Colonic mucosa (tissue), 4 donors: Measurements from ENCODE around the gene MRPS10. TPM values are rescaled to one million over a fixed set of nuclear protein-coding genes. Genes with fewer than 3 reads are reported as not detected.

Experiments
- DNase-seq: peaks from one replicate; pipeline ENCODE4 v3.0.0-alpha.2; 2020
- H3K27ac ChIP-seq: fragments of 200-600 bp; one replicate; pipeline ENCODE4 v1.8.0; 2021
- H3K27me3 ChIP-seq: fragments of 200-600 bp; one replicate; pipeline ENCODE4 v1.8.0; 2021
- H3K36me3 ChIP-seq: fragments of 200-600 bp; one replicate; pipeline ENCODE4 v1.8.0; 2021
- H3K4me1 ChIP-seq: fragments of 200-600 bp; one replicate; pipeline ENCODE4 v1.8.0; 2021; ENCODE audit warnings: mild to moderate bottlenecking
- H3K4me3 ChIP-seq: fragments of 200-600 bp; one replicate; pipeline ENCODE4 v1.8.0; 2021
- H3K9ac ChIP-seq, 2 donors: one replicate each; pipeline ENCODE4 v1.7.0; 2013; ENCODE audit warnings: control low read depth in 2 of 2, low read depth in 2 of 2, low read length in 2 of 2
- H3K9me3 ChIP-seq: fragments of 200-600 bp; one replicate; pipeline ENCODE4 v1.8.0; 2021
- intact Hi-C: fragments of 100-400 bp; cut with DNase I; formaldehyde crosslinking; loops from one replicate; pipeline ENCODE4 v1.14.1; 2022
- total RNA-seq, 2 donors: library from RNA; stranded (reverse); fragmentation: NEBNext Ultra II Directional in 1 of 2; extraction: Animal tissue kit (Norgen Biotek cat#: 25700) in 1 of 2; gene quantifications; one replicate each; pipeline ENCODE4 v1.2.1, GENCODE V29; 2021
- TF ChIP-seq, protein P1 (sequence below): fragments of 200-600 bp; IDR thresholded peaks from one replicate; pipeline ENCODE4 v1.8.0; 2022; ENCODE audit warnings: antibody characterized with exemption, mild to moderate bottlenecking
- donor health status: healthy.
- donor health status: DM: no; HTN: no; CAD: no.
- donor health status: DM: no; HTN: no; CAD: no.

MRPS10 gene
- total RNA-seq, 2 donors from 2014 or later = 32.5 to 33.0 TPM

DNA sequence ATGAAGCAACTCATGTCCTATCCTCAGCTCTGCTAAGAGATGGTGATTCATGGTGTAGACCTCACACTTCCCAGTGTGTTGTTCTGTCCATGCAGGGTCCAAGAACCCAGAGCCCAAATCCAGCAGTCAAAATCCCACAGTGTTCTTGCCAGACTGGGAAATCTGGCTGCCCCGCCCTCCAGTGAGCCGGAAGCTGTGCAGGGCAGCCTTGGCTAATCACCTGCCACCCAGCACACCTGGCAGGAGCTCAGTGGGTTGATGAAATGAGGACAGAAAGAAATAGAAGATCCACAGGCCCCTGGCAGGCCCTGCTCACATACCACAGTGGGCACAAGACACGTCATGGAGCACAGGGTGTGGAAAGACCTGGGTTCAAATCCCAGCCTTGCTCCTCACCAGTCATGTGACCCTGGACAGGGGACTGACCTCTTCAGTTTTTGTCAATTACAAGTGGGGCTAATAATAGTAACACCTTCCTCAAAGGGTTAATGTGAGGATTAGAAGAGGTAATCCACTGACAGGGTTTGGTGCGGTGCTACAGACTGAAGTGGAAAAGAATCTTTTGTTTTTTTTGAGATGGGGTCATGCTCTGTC is 58.1 kb downstream of the MRPS10 start:
- H3K9me3 ChIP-seq = no peaks in the 10 kb centered on the region
- intact Hi-C loops = no loop called here

DNA sequence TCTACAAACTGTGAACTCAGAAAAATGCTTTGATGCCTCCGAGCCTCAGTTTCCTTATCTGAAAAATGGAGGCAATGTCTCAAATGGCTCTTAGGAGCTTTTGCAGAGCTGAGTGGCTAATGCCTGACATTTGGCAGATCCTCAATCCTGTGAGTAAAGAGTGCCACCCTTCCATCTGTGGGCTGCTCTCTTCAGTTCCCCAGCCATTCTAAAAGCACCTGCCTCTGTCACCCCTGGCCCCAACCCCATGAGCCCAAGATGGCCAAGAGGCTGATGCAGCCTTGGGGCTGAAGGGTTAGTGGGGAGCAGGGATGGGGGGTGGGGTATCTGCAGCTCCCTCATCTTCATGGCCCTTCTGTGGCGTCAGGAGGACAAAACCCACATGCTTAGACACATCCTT is 59.0 kb downstream of the MRPS10 start:
- intact Hi-C loops = no loop called here
- no peaks in the 10 kb centered on the region for H3K27me3 ChIP-seq
- no peak for DNase-seq
- TF ChIP-seq, protein P1, sequence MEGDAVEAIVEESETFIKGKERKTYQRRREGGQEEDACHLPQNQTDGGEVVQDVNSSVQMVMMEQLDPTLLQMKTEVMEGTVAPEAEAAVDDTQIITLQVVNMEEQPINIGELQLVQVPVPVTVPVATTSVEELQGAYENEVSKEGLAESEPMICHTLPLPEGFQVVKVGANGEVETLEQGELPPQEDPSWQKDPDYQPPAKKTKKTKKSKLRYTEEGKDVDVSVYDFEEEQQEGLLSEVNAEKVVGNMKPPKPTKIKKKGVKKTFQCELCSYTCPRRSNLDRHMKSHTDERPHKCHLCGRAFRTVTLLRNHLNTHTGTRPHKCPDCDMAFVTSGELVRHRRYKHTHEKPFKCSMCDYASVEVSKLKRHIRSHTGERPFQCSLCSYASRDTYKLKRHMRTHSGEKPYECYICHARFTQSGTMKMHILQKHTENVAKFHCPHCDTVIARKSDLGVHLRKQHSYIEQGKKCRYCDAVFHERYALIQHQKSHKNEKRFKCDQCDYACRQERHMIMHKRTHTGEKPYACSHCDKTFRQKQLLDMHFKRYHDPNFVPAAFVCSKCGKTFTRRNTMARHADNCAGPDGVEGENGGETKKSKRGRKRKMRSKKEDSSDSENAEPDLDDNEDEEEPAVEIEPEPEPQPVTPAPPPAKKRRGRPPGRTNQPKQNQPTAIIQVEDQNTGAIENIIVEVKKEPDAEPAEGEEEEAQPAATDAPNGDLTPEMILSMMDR = no peak
- no peaks in the 10 kb centered on the region for H3K4me1 ChIP-seq
- H3K9me3 ChIP-seq = no peaks in the 10 kb centered on the region
- H3K36me3 ChIP-seq = no peaks in the 10 kb centered on the region
- no peak overlapping the region for H3K9ac ChIP-seq
- no peak overlapping the region for H3K4me3 ChIP-seq
- H3K27ac ChIP-seq = no peak overlapping the region

More for the DNA sequence above, 58.1 kb downstream of the MRPS10 start:
- Histone ChIP-seq H3K4me1 (no peaks in the 10 kb centered on the region), H3K4me3 (no peak overlapping the region), H3K36me3 (no peaks in the 10 kb centered on the region), H3K27me3 (no peaks in the 10 kb centered on the region), H3K27ac (no peak overlapping the region), H3K9ac (no peak overlapping the region)
- TF ChIP-seq, protein P1 = no peak
- peak; percentile 36 for DNase-seq

DNA sequence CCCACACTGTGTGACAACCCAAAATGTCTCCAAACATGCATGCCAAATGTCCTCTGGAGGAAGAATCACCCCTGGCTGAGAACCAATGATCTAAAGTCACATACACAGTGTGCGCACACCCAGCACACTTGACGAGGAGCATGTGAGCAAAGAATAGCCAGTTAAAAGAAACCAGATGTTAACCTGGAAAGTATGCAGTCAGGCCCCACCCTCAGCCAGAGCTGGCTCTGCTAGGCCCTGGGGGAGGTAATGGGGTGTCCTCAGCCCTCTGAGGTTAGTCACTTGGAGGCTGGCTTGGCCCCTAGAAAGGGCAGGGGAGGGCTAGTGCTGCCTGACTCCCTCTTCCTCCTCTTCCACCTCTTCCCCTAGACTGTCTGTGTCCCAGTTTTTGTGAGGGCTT is 59.6 kb downstream of the MRPS10 start:
- intact Hi-C loops = no loop called here
- TF ChIP-seq, protein P1 = no peak
- Histone ChIP-seq H3K9me3 (no peaks in the 10 kb centered on the region), H3K27ac (no peak overlapping the region), H3K4me1 (no peaks in the 10 kb centered on the region), H3K27me3 (no peaks in the 10 kb centered on the region), H3K9ac (no peak overlapping the region), H3K4me3 (no peak overlapping the region), H3K36me3 (no peaks in the 10 kb centered on the region)
- no peak for DNase-seq

Other genes starting within 250 kb of the MRPS10 start
- 10 to 100 TPM; 20.5 to 21.2 TPM for gene TAF8, start 167.3 kb downstream of the MRPS10 start, total RNA-seq
- gene C6orf132, start 75.2 kb downstream of the MRPS10 start, total RNA-seq = 10 to 100 TPM; 35.1 to 42.3 TPM
- not detected for gene GUCA1A, start 44.5 kb downstream of the MRPS10 start, total RNA-seq
- gene GUCA1B, start 22.9 kb downstream of the MRPS10 start, total RNA-seq = 1 to 10 TPM in 1 of 2 donors, under 1 TPM in 1; 0.80 to 1.4 TPM
- 1 to 10 TPM; 3.5 to 3.8 TPM for gene TRERF1, start 234.1 kb upstream of the MRPS10 start, total RNA-seq